LoVo (cell line): ENCODE measurements around the gene GRIK4.

Source experiments
- DNase-seq: peaks from one replicate; pipeline ENCODE4 v3.0.0-alpha.2; 2016; ENCODE audit warnings: low spot score

The GRIK4 gene

DNA sequence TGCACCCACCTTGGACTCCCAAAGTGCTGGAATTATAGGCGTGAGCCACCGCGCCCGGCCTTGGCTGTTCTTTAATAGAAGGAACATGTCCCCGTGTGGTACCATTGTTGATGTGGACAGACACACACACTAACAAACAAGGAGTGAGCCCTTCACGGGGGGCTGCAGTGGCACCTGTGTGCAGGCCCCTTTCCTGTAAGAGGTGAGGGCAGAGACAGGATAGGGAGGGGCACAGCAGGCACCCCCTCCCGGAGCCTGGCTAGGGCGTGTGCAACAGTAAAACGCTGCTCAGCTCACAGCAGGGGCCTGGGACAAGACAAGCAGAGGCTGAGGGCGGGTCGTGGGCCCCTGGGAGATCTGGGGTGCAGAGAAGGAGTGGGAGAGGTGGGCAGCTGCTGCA, 37.8 kb downstream of the GRIK4 start:
- no peak for DNase-seq

DNA sequence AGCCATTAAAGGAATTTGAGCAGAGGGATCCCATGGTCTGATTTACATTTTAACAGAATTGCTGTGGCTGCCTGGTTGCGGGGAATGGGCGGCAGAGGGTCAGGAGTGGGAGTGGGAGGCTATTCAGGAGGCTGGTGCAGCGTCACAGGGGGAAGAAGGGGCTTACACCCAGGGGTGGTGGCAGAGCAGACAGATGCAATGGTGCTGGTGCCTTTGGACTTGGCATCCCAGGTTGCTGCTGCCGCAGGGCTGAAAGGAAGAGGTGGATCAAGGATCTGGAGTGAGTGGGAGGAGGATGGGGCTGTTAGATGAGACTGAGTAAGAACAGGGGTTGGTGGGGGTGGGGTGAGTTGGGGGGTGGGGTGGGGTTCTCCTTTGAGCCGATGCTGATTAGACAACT, 38.5 kb downstream of the GRIK4 start:
- no peak for DNase-seq

DNA sequence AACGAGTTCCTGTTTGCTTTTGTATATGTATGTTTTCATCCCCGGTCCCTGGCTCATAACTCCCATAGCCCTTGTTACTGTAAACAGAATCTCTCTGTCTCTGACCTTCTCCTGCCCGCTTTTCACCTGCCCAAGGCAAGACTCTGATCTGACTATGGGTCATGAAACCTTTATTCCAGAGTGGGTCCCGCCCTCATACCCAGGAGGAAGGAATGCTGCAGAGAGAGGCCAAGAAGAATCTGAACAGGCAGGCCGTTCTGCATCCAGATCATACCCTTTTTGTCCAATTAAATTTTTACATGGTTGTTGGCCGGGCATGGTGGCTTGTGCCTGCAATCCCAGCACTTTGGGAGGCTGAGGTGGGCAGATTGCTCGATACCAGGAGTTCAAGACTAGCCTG, 39.6 kb downstream of the GRIK4 start:
- no peak for DNase-seq

DNA sequence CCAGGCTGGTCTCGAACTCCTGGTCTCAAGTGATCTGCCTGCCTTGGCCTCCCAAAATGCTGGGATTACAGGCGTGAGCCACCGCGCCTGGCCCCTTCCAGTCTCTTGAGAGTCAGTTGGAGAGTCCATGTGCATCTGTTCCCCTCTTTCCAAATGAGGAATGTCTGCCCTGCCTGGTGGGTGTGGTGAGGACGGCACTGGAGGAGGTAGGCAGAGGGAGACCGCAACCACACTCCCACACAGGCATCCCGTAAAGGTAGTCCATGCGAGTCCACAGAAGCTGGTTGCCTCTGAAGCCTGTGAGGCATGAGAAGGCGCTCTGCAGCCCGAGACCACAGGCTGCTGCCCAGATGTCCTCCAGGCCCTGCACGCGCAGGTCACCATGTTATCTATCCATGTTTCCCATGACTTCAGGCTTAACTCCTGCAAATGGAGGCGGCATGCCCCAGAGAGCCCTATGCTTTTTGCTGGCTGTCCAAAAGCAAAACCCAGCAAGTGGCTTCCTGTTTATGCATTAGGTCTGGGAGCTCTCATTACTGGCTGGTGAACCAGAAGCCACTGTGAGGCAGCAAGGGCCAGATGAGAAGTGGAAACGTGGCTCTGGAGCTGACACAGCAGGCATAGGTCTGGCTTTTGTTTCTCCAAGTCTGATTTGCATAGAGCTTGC, 43.4 kb downstream of the GRIK4 start:
- DNase-seq = no peak

DNA sequence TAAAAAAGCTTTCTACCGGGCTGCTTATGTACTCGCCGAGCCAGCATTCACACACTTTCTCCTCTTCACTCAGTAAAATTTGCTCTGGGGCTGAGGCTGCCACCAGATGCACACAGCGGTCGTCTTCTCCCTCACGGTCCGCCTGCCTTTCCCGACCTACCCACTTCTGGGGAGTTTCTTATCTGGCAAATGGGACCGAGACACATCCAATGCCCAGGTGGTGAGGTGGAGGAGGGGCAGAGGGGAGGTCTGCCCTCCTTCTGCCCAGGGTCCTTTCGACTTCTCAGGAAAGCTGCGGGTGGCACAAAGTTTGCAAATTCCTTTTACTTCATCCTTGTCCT, 43.9 kb downstream of the GRIK4 start:
- no peak for DNase-seq

DNA sequence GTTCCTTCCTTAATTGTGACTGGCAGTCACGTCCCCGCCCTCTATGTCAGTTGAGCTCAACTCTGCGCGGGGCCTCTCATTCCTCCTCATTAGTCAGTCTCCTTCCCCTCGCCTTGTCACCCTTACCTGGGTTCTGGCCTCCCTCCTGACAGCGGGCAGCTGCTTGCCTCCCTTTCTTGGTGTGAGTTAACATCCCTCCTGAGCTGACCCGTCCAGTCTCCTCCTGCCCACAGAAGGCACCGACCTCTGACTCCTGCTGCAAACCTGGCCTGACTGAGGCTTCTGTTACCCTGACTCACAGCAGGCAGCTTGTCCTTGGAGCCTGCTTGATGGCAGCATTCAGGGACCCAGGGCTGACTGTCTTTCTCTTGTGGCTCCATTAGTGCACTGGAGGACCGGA, 45.2 kb downstream of the GRIK4 start:
- DNase-seq = no peak

DNA sequence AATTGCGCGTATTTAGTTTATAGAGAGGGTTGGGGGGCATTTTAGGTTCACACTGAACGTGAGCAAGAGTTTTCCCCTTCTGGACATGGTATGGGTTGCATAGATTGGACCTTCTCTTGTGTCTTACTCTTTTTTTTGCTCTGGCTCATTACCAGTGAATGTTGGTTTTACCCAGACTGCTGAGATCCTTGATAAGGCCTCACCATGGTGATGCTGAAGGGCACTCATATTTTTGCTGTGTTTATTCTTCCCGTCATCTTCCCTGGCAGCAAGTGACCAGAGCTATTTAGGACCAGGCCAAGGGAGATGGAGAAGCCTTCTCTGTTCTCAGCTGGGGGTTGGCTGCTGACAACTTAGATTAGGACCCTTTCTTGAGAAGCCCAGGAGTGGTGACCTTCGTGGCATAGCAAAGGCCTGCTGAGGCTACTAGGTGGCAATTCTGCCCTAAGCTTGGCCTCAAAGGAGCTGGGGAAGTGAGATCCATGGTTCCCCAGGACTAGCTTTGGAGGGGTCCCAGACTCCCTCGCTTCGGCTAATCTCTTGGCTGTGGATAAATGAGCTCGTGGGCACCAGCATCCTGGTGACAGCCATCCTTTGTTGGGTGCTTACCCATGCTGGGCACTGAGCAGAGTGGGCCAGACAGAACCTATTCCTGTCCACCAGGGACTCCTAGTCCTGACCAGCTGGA, 47.3 kb downstream of the GRIK4 start:
- DNase-seq = no peak

DNA sequence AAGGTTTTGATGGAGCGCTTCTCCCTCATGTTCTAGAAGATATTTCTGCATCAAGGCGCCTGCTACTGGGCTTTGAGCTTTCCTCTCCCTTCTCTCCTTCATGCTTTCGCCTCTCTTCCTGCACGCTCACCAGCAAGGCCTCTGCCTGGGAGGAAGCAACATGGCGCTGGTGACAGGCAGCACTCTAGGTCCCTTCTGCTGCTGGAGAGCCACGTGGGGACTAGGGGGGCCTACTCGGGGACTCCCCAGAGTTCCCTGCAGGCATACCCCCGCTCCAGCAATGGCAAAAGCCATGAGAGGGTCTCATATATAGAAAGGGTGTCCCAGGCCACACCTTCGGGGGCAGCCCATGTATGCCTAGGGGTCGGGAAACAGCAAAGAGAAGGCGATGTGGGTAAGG, 49.7 kb downstream of the GRIK4 start:
- DNase-seq = no peak

DNA sequence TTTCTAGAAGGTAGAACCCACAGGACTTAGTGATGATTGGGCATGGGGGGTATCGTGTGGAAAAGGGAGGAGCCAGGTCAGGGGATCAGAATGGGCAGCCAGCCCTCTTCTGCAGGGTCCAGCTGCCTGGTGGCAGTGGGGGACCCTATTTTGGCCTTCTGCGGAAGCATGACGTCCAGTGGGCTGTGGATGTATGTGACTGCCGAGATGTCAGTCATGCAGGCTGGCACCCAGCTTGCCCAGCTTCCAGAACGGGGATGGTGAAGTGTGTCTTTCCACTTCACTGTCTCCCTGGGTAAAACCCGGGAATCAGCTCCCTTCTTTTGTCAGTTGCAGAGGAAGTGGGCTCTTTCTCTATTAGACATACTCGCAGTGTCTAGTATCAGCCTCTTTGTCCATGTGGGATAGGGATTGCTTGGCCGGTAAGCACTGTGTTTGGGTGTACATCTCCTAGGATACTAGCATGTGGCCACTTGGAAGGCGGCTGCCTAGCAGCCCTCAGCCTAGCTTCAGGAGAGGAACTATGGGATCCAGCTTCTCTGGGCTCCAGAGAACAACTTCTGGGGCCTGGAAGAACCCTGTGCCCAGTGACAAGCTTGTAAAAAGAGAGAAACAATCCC, 51.4 kb downstream of the GRIK4 start:
- no peak for DNase-seq

DNA sequence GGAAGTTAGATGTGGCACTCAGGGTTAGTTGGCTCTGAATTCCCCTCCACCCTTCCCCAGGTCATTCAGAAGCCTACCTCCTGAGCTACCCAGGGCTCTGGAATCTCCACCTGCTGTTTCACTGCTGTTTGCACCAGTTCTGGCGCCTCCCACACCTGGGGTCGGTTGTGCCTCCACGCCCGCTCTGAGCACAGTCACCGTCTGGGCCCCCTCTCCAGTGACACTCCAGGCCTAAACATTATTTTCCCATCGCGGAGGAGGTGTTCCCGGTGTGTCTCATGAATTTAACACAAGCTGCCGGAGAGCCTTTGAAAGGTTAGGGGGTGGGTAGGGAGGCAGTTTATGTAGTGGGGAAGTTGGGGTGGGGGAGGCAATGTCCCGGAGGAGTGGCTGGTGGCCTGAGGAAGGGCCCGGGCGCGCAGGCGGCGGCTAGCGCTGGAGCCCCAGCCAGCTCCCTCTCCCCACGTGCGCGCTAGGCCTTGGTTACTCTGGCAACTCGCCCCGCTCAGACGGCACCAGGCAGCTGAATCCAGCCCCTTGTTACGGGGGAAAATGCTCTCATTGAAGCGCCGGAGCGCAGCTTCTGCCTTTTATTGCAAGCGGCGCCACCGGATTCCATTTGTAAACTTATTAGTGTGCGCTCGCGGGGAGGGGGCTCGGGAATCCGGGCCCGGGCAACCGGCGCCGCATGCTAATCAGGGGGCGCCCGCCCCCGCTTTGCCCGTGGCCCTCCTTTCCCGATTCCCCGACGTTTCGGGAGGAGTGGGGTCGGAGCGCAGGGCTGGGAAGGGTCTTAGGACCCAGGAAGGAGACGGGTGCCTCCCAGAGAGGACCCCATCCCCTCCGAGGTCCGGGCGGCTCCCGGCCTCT, 52.4 kb downstream of the GRIK4 start:
- DNase-seq = no peak

DNA sequence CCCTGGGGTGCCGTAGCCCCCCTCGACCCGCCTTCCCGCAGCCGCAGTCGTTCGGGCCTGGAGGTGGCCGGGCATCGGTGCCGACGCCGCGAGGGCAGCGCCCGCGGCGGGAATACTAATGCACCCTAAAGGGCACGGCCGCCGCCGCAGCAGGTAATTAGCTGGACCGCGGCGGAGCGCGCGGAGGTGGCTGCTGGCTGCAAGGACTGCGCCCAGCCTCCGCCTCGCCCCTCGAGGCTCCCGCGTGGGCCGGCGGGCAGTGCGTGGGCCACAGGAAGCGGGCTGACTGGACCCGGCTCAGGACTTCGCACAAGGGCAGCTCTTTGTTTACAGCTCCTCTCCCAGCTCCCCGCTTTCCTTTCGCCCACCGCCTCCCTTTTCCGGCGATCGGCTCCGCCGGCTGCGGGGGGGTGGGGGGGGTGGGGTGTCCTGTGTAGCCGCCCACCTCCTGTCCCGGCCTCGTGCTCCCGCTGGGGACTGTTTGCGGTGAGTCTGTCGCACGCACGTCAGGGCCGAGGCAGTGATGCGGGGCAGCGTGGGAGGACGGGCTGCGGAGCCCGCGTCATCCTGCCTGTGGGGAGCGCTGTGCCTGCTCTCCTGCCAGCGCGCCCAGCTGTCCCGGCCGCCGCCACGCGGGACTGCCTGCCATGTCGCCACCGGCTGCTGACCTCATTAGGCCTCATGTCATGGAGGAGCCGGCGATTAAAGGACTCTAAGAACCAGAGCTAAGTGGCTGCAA, 53.2 kb downstream of the GRIK4 start:
- DNase-seq = no peak

DNA sequence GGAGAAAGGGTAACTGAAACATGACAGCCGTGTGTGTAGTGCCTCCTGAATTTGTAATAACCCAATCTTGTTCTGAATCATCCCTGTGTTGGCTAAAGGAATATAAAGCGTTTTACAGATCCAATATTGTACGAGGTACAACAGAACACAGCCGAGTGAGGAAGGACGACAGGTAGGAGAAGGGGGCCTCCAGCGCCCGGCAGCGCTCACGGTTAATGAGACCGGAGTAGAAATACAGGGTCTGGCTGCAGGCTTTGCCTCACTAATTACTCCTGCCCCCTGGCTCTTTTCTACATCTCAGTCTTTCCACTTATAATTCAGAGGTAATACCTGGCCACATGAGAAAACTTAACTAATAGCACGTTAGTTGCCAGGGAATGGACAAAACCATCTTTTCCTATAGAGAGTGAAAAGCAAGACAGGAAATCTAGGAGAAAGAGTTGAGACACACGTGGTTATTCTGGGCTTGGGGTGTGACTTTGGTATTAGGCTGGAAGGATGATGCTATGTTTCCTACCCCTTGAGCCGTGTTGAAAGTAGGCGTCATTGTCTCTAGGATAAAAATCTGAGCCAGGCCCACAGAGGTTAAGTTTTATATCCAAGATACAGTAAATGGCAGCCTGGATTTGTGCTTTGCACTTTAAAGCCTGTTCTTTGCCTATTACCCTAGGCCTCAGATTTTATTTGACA, 54.1 kb downstream of the GRIK4 start:
- DNase-seq = no peak

DNA sequence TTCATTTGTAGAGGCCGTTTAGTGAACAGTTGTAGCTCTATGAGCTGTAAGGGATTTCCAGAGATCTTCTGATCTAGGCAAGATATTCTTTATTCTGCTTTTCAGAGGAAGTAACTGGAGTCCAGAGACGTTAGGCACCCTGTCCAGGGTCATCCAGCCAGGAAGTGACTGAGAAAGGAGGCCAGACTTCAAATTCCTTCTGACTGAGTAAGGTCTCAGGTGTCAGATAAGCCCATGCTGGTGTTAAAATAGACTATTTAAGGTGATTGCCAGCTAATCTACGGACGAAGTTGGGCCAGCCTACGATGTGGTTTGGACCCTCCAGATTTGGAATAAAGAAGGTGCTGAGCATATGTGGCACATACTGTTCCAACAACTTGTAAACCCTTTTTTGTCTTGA, 54.6 kb downstream of the GRIK4 start:
- peak; percentile 26 for DNase-seq

DNA sequence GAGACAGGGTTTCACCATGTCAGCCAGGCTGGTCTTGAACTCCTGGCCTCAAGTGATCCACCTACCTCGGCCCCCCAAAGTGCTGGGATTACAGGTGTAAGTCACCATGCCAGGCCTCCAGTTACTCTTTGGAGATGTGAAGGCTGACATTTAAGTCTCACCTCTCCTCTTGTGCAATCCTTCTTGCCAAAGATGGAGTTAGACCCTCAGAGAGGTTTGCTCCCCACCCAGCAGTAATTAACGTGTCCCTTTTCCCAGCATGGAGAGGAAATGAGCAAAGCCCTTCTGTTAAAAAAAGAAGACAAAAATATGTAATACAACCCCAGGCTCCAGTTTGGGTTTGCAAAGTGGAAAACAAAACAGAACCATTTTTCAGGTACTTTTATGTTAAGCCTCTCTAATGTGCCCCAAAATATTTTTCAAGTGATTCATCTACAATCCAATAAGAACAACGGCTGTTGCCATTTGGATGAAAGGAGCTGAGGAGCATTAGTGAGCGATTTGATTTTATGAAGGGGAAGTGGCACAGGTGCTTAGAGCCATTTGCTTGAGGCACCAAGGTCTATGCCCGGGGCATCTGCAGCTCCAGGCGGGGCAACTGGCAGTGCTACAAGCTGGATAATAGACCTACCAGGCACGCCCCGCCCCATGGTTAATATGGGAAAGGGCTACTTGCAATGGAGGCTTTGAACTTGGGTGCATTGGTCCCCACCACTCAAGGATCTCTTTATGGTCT, 57.2 kb downstream of the GRIK4 start:
- no peak for DNase-seq

DNA sequence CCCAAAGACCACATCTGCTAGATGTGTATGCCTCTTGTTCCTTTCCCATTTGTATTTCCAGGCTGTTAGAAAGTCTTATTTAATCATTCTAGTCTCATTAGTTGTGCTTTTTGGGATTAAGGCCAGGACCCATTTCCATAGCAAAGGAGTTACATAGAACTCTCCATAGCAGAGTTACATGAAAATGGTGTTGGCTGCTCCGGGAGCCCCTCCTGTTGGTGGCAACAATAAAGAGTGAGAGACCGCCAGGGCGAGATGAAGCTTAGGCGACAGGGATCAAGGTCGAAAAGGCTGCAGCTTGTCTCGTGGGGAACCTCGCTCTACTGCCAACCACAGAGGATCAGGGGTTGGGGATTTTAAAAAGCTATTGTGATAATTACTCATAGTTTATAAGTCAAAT, 58.3 kb downstream of the GRIK4 start:
- DNase-seq = no peak

DNA sequence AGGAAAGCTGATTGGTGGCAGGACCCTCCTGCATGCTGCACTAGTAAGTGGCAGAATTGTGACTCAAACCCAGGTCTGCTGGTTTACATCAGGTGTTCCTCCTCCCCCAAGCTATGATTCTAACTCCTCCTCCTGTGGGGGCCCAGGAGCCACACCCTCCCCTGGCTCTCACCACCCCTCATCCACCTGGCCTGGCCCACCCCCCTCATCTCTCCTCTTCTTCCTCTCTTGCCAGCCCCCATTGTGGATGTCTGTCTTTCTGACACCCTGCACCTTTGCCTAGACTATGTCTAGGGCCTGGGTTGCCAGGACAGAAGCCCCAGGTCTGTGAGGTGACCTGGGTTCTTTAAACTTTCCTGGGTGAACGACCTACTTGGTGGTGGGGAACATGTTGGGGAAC, 59.9 kb downstream of the GRIK4 start:
- no peak for DNase-seq

DNA sequence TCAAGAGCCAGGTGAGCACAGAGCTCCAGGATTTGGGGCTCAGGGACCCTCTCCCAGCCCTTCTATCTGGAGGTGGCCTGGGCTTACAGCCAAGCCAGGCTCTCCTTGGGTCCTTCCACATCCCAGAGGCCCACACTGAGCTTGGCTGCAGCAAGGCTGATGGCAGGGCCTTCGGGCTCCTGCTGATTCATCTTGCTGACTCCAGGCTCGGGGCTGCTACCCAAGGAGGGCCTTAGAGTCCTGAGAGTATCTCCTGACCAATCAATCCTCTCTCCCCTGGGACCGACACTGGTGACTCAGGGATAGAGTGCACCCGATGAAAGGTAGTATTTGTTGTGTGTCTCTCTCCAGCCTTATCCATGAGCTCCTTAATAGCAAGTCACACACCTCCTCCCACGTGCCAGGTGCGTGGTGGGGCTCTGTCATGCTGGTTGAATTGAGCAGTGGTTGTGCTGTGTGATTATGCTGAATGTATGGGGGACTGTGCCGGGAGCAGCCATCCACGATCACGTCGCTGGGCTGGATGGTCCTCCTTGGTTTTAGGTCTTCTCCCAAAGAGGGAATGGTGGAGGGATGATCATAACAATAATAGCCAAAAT, 62.3 kb downstream of the GRIK4 start:
- DNase-seq = no peak

DNA sequence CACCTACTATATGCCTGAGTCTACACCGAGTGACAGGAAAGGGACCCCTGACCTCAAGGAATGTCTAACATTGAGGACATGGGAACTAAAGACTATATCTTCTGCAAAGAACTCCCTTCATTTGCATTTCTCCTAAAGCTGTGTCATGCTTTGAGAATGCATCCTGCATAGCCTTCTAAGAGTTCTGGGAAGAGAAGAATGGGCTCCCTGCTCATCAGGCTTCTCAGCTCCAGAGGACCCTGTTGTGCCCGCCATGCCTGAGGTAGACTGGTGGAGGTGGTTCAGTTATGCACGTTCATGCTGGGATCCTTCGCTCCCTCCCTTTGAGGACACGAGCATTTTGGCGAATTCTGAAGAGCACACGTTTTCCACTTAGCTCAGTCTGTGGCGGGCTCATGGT, 63.3 kb downstream of the GRIK4 start:
- no peak for DNase-seq

DNA sequence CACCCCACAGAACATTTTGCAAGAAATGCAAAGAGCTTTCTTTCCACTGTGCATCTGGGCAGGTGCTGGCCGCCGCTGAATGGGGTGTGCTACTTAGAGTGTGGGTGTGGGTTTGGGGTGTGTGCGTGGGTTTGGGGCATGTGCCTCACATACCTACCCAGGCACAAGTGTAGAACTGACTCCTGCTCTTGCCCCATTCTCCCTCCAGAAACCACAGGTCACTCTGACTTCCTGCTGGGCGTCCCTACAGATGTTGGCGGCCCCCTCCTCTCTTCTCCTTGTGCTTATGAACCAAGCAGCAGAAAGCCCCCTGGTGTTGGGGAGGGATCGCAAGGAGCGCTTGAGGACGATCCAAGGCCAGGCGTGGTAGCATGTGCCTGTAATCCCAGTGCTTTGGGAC, 63.9 kb downstream of the GRIK4 start:
- no peak for DNase-seq

DNA sequence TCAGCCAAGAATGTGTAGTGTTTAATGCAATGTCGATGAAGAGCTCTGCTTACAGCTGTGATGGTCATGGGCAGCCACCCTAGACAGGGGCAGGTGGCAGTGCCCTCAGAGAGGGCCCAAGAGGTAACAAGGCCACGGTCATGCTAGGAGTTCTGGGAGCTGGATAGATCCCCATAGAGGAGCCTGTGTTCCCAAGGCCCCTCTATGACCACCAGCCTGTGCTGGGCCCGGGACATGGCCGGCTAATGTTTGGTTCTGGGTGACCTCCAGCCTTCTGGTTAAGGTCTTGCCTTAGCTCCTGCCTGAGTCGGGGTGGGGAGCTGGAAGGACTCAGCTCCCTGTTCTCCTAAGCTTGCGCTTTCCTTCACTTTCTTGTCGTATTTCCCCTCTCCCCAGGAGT, 65.1 kb downstream of the GRIK4 start:
- no peak for DNase-seq
